ENCODE results near the gene CD1C. TPM values are rescaled to one million over a fixed set of nuclear protein-coding genes. Genes with fewer than 3 reads are reported as not detected.

CD1C gene
- total and polyA plus RNA-seq, 10 of the 15 experiments (the other 5 are each of a cell fraction or from before 2014, with no cell fraction given): 0.82 to 19.0 (median 9.2) TPM

GRCh38 chr1:158295791-158296190 lies 6.1 kb downstream of the CD1C start:
- Histone ChIP-seq H3K4me3 (no peak overlapping the region), H3K27me3 (replicated peaks in 1 of 2; ENCODE audit: control insufficient read depth in 2 of 2, insufficient read depth in 2 of 2, low read length in 1 of 2) (no peaks in the 10 kb centered on the region), H4K20me1 (ENCODE audit: control insufficient read depth, insufficient read depth) (no peaks in the 10 kb centered on the region), H3K79me2 (ENCODE audit: control insufficient read depth, insufficient read depth, low read length) (no peaks in the 10 kb centered on the region), H2AFZ (ENCODE audit: control insufficient read depth, low read depth, low read length) (no peak overlapping the region), H3K9ac (ENCODE audit: control insufficient read depth, insufficient read depth, low read length) (no peak overlapping the region), H3K4me2 (ENCODE audit: control insufficient read depth, insufficient read depth) (no peak overlapping the region), H3K27ac (ENCODE audit: control insufficient read depth, insufficient read depth) (no peak overlapping the region), H3K4me1 (ENCODE audit: control insufficient read depth, insufficient read depth, low read length) (peaks cover 2% of the 10 kb centered on the region; the same call in 1 of the 2 replicates), H3K36me3 (ENCODE audit: control insufficient read depth in 2 of 2, insufficient read depth in 2 of 2, low read length in 1 of 2) (no peaks in the 10 kb centered on the region), H3K9me3 (replicated peaks; ENCODE audit: control insufficient read depth, insufficient read depth, low read length) (no peaks in the 10 kb centered on the region; the same call in 2 of the 3 replicates)
- ChIA-PET RAD21 (ENCODE audit: unreplicated experiment) (no interaction called here), SMC1A (ENCODE audit: uncharacterized antibody, unreplicated experiment) (interaction anchor here (1.3 kb wide), 1 partner anchor 47 kb away, joined by 3 read pairs; no protein-coding TSS in a partner anchor), CTCF (no interaction called here), POLR2A (no interaction called here)
- FAIRE-seq: no peak
- DNase-seq (ENCODE audit: low read depth, low spot score): no peak
- WGBS (ENCODE audit: insufficient coverage, insufficient replicate concordance, low lambda C conversion rate, missing lambda C conversion rate): 54% methylated on average over 2 of the region's 2 CpGs
- no TSS peak for BruUV-seq (replicated peaks)
- in situ Hi-C loops (cut with MboI): no loop called here
- ATAC-seq: no peak
- TF ChIP-seq BCLAF1 (IDR thresholded peaks at IDR 0.05) (no peak), SIX5 (IDR thresholded peaks at IDR 0.05; ENCODE audit: low read depth, low read length, severe bottlenecking) (no peak), LARP7 (IDR thresholded peaks at IDR 0.05) (no peak), ZNF622 (IDR thresholded peaks at IDR 0.05) (no peak), SPI1 (IDR thresholded peaks at IDR 0.05; ENCODE audit: borderline replicate concordance, insufficient read depth, low read depth, low read length) (no peak), ZBED1 (IDR thresholded peaks at IDR 0.05; ENCODE audit: borderline replicate concordance) (no peak), SMC3 (IDR thresholded peaks at IDR 0.05; ENCODE audit: borderline replicate concordance, low read length) (no peak), E4F1 (IDR thresholded peaks at IDR 0.05; ENCODE audit: borderline replicate concordance, partially characterized antibody) (no peak), KAT2A (conservative IDR thresholded peaks at IDR 0.05; ENCODE audit: control insufficient read depth, low read depth, low read length) (no peak), TARDBP (IDR thresholded peaks at IDR 0.05; ENCODE audit: borderline replicate concordance) (no peak), KLF5 (IDR thresholded peaks at IDR 0.05; ENCODE audit: partially characterized antibody) (no peak), GATAD2B (conservative IDR thresholded peaks at IDR 0.05; ENCODE audit: low read depth) (no peak), PAX8 (IDR thresholded peaks at IDR 0.05) (no peak), ATF7 (IDR thresholded peaks at IDR 0.05; ENCODE audit: low read depth) (no peak), STAT1 (conservative IDR thresholded peaks at IDR 0.05) (no peak), TCF12 (IDR thresholded peaks at IDR 0.05; ENCODE audit: low read depth, low read length) (no peak), PML (IDR thresholded peaks at IDR 0.05; ENCODE audit: low read length) (no peak), SMAD5 (IDR thresholded peaks at IDR 0.05; ENCODE audit: low read depth) (no peak), ASH2L (IDR thresholded peaks at IDR 0.05; ENCODE audit: borderline replicate concordance, low read depth) (no peak)
- intact Hi-C loops (cut with micrococcal nuclease; ENCODE audit: unreplicated experiment): no loop called here

Measured in GM12878 (cell line).